ENCODE measurements around the gene STAB1.

The STAB1 gene

DNA sequence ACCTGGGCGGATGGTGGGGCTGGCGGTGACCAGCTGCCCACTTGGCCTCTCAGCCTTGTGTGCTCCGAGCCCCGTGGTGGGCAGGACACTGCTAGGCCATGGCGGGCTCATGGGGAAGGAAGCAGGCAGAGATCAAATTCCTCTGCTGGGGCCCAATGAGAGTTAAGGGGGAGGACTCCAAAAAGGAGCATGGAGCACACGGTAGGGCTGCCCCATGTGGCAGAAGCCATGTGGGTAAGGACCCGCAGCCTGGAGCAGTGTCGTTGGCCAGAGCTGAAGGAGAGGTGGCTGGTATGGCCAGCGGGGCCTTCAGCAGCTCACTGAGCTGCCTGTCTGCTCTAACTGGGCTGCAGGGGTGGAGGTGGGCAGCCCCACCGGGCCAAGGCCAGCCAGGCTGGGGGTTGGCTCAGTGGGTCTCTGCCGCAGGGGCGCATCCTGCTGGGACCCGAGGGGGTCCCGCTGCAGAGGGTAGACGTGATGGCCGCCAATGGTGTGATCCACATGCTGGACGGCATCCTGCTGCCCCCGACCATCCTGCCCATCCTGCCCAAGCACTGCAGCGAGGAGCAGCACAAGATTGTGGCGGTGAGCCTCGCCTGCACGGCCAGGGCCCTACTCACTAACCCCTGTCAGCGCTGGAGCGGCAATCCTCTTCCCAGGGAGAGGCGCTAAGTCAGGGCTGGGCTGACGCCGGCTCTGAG, 11.3 kb downstream of the STAB1 start:
- FAIRE-seq, result no peak

DNA sequence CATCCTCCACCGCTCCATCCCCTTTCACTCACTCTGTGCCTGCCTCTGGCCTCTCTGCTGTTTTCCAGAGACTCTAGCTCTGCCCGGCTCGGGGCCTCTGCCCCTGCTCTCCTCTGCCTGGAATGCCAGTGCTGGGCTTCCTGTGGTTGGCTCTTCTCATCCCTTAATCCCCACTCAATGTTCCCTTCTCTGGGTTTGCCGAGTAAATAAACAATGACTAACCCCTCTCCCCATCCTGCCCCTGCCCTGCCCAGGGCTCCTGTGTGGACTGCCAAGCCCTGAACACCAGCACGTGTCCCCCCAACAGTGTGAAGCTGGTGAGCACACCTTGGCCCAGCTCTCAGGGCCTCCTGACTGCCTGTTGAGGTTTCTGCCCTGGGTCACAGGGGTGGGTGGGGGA, 12.2 kb downstream of the STAB1 start:
- no peak for FAIRE-seq

DNA sequence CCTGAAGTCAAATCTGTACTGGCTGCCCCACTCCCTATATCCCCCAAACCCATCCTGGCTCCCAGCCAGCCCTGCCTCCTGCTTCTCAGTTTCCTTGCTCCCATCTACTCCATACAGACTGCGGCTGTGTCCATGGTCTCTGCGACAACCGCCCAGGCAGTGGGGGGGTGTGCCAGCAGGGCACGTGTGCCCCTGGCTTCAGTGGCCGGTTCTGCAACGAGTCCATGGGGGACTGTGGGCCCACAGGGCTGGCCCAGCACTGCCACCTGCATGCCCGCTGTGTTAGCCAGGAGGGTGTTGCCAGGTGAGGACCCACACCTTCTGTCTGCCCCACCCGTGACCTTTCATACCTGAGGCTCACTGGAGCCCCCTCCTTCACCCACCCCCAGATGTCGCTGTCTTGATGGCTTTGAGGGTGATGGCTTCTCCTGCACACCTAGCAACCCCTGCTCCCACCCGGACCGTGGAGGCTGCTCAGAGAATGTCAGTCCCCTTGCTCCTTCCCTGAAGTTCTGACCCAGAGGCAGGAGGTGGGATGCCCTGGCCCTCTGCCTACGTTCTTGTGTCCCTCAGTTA, 14.7 kb downstream of the STAB1 start:
- no peak for FAIRE-seq

DNA sequence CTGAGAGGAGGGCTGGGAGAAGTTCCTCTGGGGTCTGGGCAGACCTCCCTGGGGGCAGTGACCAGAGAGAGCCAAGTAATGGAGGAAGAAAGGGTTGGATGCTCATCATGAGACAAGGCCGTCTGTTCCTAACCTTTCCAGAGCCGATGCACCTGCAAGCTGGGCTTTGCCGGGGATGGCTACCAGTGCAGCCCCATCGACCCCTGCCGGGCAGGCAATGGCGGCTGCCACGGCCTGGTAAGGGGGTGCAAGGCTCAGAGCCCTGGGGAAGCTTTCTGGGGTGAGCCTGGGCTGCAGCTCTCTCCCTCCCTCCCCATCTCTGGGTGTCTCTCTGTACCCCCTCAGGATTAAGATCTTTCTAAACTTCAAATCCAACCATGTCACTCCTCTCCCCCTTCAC, 16.4 kb downstream of the STAB1 start:
- FAIRE-seq, result no peak

DNA sequence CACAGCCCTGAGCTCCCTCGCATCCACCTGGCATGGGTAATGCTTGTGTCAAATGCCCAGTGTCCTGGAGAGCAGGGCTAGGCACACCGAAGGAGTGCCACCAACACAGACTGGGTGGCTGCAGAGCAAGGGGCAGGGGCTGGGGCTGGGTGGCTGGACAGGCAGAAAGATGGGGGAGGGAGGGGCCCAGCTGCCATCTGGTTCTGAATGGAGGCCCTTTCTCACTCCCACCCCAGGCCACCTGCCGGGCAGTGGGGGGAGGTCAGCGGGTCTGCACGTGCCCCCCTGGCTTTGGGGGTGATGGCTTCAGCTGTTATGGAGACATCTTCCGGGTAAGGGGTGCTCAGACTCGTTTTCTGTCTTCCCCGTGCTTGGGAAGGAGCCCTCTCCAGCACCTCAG, 17.0 kb downstream of the STAB1 start:
- no peak for FAIRE-seq

DNA sequence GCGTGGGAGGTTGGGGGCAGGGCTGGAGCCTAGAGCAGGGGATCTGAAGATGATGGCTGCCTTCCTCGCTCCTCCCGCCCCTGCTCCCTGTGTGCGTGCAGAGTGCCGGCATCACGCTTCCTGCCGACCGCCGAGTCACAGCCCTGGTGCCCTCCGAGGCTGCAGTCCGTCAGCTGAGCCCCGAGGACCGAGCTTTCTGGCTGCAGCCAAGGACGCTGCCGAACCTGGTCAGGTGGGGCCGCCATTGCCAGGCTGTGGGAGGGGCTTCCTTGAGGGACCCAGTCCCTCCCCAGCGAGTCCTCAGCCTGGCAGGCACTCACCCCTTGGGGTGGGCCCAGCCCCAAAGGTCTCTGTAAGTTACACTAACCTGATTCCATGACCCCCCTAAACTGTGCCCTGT, 17.6 kb downstream of the STAB1 start:
- FAIRE-seq, result no peak

DNA sequence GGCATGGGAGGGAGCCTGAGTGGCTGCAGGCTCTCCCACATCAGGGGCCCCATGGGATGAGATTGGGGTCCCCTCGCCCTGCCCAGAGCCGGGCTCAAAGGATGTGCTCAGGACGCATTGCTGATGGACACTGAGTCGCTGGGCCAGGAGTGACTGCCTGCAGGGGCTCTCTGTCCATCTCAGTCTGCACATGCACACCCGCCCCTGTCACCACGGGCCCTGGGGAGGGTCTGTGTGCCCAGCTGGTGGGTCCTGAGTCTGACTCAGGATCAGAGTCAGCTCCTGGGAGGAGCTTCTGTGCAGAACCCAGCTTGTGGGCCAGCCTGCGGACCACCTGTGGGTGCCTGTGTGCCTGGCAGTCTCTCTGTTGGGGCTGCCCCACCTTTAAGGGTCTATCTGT, 18.1 kb downstream of the STAB1 start:
- FAIRE-seq, result no peak

DNA sequence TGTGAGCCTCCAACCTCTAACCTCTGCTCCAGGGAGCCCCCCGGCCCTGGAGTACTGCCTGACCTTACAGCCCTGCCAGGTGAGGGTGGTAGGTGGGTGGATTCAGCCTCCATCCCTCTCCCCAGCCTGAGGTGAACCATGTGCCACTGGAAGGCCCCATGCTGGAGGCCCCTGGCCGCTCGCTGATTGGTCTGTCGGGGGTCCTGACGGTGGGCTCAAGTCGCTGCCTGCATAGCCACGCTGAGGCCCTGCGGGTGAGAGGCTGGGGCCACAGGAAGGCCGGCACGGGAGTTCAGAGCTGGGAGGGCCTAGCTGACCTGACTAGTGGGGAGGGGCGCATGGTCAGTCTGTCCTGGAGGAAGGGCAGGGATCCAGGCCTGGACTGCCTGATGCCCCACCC, 19.4 kb downstream of the STAB1 start:
- no peak for FAIRE-seq

DNA sequence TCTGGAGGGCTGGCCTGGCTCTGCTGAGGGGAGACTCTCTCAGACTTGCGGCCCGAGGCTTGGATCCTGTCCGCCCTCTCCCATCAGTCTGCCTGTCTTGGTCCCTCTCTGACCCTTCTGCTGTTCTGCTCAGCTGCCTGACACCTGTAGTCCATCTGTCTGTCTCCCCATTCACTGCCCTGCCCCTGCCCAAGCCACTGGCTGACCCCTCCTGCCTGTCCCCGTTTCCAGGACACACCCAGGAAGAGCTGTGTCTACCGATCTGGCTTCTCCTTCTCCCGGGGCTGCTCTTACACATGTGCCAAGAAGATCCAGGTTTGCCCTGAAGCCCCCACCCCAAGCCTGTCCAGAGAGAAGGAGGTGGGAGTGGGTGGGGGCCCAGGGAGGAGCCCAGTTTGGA, 20.1 kb downstream of the STAB1 start:
- no peak for FAIRE-seq

DNA sequence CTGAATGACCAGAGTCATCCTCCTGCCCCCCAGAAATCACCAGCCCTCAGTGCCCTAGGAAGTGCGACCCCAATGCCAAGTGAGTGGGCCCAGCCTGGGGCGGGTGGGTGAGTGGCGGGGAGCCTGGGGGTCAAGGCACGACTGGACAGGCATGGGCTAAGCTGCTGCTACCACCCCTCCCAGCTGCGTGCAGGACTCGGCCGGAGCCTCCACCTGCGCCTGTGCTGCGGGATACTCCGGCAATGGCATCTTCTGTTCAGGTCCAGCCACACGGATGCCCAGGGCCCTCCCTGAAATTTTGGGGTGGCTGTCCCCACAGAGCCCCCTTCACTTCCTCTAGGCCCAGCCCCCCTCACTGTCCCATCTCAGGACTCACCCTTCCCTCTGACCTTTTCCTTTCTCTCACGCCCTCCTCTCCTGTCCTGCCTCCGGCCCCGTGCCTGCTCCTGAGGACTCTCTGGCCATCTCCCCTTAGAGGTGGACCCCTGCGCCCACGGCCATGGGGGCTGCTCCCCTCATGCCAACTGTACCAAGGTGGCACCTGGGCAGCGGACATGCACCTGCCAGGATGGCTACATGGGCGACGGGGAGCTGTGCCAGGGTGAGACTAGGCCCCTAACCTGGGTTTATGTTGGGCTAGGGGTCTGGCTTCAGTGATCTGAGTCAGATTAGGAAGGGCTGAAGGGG, 21.5 kb downstream of the STAB1 start:
- no peak for FAIRE-seq

DNA sequence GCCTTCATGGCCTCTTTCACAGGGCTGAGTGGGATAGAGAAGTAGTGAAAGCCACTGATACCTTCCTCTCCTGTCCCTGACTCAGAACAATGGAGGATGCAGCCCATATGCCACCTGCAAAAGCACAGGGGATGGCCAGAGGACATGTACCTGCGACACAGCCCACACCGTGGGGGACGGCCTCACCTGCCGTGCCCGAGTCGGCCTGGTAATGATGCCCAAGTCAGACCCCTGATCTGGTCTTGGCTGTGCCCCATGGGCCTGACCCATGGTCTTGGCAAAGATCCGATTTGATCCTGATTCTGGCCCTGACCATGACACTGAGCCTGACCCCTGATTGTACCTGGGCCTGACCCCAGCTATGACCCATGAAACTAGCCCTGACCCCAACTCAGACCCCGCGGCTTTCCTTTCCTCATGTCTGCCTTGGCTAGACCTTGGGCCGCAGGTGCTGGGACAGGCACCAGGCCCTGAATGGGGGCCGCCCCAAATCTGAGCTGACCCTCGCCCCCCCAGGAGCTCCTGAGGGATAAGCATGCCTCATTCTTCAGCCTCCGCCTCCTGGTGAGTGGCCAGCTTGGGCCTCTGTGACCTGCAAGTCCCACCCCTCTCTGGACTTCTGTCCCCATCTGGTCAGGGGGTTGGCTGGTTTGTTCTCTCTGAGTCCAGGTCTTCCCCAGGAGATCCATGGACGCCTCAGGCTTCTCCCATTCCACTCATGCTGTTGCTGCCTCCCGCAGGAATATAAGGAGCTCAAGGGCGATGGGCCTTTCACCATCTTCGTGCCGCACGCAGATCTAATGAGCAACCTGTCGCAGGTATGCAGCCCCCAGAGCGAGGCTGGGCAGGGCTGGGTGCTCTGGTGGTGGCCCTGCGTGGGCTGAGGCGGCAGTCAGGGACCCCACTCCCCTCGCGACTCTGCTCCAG, 22.9 kb downstream of the STAB1 start:
- no peak for FAIRE-seq

DNA sequence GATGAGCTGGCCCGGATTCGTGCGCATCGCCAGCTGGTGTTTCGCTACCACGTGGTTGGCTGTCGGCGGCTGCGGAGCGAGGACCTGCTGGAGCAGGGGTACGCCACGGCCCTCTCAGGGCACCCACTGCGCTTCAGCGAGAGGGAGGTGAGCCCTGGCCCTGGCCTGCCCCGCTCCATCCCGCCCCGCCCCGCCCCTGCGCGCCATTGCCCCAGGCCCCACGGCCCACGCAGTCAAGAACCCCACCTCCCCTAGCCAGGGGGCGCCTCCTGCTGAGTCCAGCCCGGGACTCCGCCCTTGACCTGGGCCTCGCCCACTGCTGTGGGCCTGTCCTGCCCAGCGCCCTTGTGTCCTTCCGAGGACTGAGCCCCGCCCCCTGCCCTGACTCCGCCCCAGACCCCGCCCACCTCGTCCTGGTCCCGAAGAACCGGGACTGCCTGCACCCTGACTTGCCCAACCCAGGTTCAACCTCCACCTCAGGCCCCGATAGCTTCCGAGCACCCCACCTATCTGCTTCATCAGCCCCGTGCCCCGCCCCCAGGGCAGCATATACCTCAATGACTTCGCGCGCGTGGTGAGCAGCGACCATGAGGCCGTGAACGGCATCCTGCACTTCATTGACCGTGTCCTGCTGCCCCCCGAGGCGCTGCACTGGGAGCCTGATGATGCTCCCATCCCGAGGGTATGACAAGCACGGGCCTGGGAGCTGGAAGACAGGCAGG, 23.7 kb downstream of the STAB1 start:
- FAIRE-seq, result no peak

DNA sequence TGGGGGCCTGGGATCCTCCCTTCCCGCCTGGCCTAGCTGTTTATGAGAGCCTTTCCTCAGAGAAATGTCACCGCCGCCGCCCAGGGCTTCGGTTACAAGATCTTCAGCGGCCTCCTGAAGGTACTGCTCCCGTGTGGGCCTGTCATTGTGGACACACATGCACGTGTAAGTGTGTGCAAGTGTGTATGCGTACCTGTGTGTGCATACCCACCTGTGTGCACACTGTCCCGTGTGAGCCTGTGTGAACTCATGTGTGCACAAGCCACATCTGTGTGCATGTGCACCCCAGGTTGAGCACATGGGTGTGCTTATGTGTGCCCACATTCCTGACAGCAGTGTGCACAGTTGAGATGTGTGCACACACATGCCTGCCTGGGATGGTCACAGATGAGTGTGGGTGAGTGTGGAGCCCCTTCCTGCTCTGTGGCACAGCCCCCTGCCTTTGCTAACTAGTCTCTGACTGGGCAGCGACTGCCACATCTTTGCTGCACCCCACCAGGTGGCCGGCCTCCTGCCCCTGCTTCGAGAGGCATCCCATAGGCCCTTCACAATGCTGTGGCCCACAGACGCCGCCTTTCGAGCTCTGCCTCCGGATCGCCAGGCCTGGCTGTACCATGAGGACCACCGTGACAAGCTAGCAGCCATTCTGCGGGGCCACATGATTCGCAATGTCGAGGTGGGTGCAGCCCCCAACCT, 24.5 kb downstream of the STAB1 start:
- FAIRE-seq, result no peak

DNA sequence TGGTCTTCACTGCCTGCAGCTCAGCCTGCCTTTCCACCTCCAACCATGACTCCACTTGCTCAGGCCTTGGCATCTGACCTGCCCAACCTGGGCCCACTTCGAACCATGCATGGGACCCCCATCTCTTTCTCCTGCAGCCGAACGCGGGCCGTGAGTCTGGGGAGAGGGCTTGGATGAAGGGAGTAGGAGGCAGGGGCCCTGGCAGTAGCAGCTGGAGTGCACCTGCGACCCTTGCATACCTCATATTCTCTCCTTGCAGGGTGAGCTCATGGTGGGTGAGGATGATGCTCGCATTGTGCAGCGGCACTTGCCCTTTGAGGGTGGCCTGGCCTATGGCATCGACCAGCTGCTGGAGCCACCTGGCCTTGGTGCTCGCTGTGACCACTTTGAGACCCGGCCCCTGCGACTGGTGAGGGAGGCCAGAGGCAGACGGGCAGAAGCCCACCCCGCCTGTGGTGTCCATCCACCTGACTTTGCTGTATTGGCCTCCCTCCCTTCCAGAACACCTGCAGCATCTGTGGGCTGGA, 25.1 kb downstream of the STAB1 start:
- no peak for FAIRE-seq

DNA sequence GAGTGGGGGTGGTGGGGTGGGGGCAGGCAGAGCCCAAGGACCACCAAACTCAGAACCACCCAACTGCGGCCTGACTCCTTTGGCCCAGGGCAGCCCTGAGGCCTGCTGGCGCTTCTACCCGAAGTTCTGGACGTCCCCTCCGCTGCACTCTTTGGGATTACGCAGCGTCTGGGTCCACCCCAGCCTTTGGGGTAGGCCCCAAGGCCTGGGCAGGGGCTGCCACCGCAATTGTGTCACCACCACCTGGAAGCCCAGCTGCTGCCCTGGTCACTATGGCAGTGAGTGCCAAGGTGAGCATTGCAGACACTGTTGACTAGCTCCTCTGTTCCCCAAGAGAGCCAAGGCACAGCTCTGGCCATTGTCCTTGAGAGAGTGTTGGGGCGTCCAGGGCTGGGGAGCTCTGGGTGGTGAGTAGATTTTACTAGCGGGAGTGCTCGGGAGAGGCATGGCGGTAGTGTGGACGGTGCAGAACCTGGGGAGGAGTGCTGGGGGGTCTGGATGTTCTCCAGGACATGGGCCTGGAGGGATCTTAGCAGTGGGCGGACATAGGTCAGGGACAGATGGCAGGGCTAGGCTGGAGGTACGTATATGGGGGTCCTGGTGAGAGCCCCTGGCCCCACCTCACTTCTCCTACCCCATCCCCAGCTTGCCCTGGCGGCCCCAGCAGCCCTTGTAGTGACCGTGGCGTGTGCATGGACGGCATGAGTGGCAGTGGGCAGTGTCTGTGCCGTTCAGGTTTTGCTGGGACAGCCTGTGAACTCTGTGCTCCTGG, 25.8 kb downstream of the STAB1 start:
- no peak for FAIRE-seq

DNA sequence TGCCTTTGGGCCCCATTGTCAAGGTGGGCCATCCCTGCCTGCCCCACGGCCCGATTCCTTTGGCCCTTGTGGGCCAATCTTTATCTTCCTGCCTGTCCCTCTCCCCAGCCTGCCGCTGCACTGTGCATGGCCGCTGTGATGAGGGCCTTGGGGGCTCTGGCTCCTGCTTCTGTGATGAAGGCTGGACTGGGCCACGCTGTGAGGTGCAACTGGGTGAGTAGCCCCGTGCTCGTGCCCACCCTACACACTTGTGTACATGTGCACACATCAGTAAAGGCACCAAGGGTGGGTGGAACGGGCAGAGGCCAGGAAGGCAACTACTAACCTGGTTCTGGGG, 26.3 kb downstream of the STAB1 start:
- no peak for FAIRE-seq

DNA sequence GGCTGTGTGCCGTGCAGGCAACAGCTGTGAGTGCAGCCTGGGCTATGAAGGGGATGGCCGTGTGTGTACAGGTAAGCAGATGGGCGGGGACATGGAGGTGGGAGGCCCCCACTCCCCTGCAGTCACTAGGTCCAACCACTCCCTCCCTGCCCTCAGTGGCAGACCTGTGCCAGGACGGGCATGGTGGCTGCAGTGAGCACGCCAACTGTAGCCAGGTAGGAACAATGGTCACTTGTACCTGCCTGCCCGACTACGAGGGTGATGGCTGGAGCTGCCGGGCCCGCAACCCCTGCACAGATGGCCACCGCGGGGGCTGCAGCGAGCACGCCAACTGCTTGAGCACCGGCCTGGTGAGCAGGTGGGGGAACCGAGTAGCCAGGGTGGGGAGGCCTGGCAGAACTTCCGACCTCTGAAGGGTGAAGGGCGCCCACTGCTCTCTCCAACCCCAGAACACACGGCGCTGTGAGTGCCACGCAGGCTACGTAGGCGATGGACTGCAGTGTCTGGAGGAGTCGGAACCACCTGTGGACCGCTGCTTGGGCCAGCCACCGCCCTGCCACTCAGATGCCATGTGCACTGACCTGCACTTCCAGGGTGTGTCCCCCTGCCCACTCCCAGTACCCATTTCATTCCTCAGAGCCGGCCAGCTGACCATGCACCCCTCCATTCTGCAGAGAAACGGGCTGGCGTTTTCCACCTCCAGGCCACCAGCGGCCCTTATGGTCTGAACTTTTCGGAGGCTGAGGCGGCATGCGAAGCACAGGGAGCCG, 26.9 kb downstream of the STAB1 start:
- no peak for FAIRE-seq

DNA sequence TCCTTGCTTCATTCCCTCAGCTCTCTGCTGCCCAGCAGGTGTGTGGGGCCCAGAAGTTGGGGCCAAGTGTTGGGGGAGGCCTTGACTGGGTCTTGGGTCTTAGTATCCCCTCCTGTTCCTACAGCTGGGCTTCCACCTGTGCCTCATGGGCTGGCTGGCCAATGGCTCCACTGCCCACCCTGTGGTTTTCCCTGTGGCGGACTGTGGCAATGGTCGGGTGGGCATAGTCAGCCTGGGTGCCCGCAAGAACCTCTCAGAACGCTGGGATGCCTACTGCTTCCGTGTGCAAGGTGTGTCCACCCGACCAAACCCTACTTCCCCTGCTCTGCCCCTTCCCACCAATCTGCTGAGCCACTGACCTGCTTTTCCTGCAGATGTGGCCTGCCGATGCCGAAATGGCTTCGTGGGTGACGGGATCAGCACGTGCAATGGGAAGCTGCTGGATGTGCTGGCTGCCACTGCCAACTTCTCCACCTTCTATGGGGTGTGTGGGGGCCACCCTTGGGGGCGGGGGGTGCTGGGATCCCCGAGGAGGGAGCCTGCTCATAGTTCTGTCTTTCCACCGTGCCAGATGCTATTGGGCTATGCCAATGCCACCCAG, 27.6 kb downstream of the STAB1 start:
- no peak for FAIRE-seq

DNA sequence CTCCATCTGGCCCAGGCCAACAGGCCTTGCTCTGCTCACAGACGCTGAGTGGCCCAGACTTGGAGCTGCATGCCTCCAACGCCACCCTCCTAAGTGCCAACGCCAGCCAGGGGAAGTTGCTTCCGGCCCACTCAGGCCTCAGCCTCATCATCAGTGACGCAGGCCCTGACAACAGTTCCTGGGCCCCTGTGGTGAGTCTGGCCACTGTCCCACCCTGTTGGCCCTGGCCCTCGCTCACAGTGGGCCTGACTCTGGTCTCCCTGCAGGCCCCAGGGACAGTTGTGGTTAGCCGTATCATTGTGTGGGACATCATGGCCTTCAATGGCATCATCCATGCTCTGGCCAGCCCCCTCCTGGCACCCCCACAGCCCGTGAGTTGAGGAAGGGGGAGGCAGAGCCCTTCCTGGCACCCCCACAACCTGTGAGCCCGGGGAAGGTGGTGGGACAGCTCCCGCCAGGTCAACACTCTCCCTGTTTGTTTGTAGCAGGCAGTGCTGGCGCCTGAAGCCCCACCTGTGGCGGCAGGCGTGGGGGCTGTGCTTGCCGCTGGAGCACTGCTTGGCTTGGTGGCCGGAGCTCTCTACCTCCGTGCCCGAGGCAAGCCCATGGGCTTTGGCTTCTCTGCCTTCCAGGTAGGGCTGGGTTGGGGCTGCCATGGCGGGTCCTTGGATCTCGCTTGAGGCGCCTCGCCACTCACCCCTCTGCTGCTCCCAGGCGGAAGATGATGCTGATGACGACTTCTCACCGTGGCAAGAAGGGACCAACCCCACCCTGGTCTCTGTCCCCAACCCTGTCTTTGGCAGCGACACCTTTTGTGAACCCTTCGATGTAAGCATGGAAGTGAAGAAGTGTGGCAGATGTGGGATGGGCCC, 28.5 kb downstream of the STAB1 start:
- FAIRE-seq, result no peak
